Renal pelvis (tissue), 12 donors: ENCODE data around the gene ELOB. TPM values are rescaled to one million over a fixed set of nuclear protein-coding genes. Genes with fewer than 3 reads are reported as not detected.

ENCODE experiments used
- DNase-seq: peaks from one replicate; pipeline ENCODE4 v3.0.0-alpha.2; 2013
- long read RNA-seq, 16 experiments: transcript quantifications; one replicate each; lab custom pipeline, GENCODE V29; 2026
- polyA plus RNA-seq, 3 donors: library from polyadenylated mRNA; unstranded; fragments of 120-200 nt; gene quantifications; one replicate each; pipeline ENCODE4 v1.2.1, GENCODE V29; 2013; ENCODE audit not compliant: insufficient read length in 3 of 3

ELOB gene
- polyA plus RNA-seq = 100 to 1,000 TPM; 203 to 310 (median 281) TPM
- long read RNA-seq, donor 1, transcript ELOB-202 (3 exons, 997 nt) = minor isoform, 183 of 387 reads
- long read RNA-seq, donor 1, transcript ELOB-203 (4 exons, 991 nt) = major isoform, 193 of 387 reads
- long read RNA-seq, donor 1, transcript ELOB-205 (3 exons, 331 nt) = minor isoform, 5 of 387 reads
- long read RNA-seq, donor 1, partial matches to known transcripts = 5 of 387 reads
- long read RNA-seq, donor 1, other reads (novel, unspliced or antisense) = 0 of 387 reads
- long read RNA-seq, donor 2, transcript ELOB-202 (3 exons, 997 nt) = minor isoform, 160 of 363 reads
- long read RNA-seq, donor 2, transcript ELOB-203 (4 exons, 991 nt) = major isoform, 201 of 363 reads
- long read RNA-seq, donor 2, partial matches to known transcripts = 0 of 363 reads
- long read RNA-seq, donor 2, other reads (novel, unspliced or antisense) = 0 of 363 reads
- long read RNA-seq, donor 3, transcript ELOB-202 (3 exons, 997 nt) = minor isoform, 148 of 365 reads
- long read RNA-seq, donor 3, transcript ELOB-203 (4 exons, 991 nt) = major isoform, 193 of 365 reads
- long read RNA-seq, donor 3, partial matches to known transcripts = 17 of 365 reads
- long read RNA-seq, donor 3, other reads (novel, unspliced or antisense) = 0 of 365 reads
- long read RNA-seq, donor 4, transcript ELOB-203 (4 exons, 991 nt) = minor isoform, 245 of 532 reads
- long read RNA-seq, donor 4, transcript ELOB-202 (3 exons, 997 nt) = major isoform, 260 of 532 reads
- long read RNA-seq, donor 4, partial matches to known transcripts = 19 of 532 reads
- long read RNA-seq, donor 4, other reads (novel, unspliced or antisense) = 0 of 532 reads
- long read RNA-seq, donor 5, transcript ELOB-202 (3 exons, 997 nt) = minor isoform, 129 of 310 reads
- long read RNA-seq, donor 5, transcript ELOB-203 (4 exons, 991 nt) = major isoform, 173 of 310 reads
- long read RNA-seq, donor 5, transcript ELOB-205 (3 exons, 331 nt) = minor isoform, 6 of 310 reads
- long read RNA-seq, donor 5, partial matches to known transcripts = 0 of 310 reads
- long read RNA-seq, donor 5, other reads (novel, unspliced or antisense) = 0 of 310 reads
- long read RNA-seq, donor 6, transcript ELOB-203 (4 exons, 991 nt) = minor isoform, 162 of 391 reads
- long read RNA-seq, donor 6, transcript ELOB-202 (3 exons, 997 nt) = major isoform, 202 of 391 reads
- long read RNA-seq, donor 6, partial matches to known transcripts = 21 of 391 reads
- long read RNA-seq, donor 6, other reads (novel, unspliced or antisense) = 5 of 391 reads
- long read RNA-seq, donor 7, transcript ELOB-203 (4 exons, 991 nt) = major isoform, 290 of 586 reads
- long read RNA-seq, donor 7, transcript ELOB-205 (3 exons, 331 nt) = minor isoform, 5 of 586 reads
- long read RNA-seq, donor 7, transcript ELOB-202 (3 exons, 997 nt) = minor isoform, 253 of 586 reads
- long read RNA-seq, donor 7, partial matches to known transcripts = 29 of 586 reads
- long read RNA-seq, donor 7, other reads (novel, unspliced or antisense) = 5 of 586 reads
- long read RNA-seq, donor 8, transcript ELOB-202 (3 exons, 997 nt) = major isoform, 97 of 190 reads
- long read RNA-seq, donor 8, transcript ELOB-203 (4 exons, 991 nt) = minor isoform, 91 of 190 reads
- long read RNA-seq, donor 8, partial matches to known transcripts = 0 of 190 reads
- long read RNA-seq, donor 8, other reads (novel, unspliced or antisense) = 0 of 190 reads
- long read RNA-seq, donor 9, transcript ELOB-202 (3 exons, 997 nt) = minor isoform, 226 of 479 reads
- long read RNA-seq, donor 9, transcript ELOB-205 (3 exons, 331 nt) = minor isoform, 7 of 479 reads
- long read RNA-seq, donor 9, transcript ELOB-203 (4 exons, 991 nt) = major isoform, 232 of 479 reads
- long read RNA-seq, donor 9, partial matches to known transcripts = 13 of 479 reads
- long read RNA-seq, donor 9, other reads (novel, unspliced or antisense) = 0 of 479 reads
- long read RNA-seq, donor 10, transcript ELOB-203 (4 exons, 991 nt) = major isoform, 146 of 272 reads
- long read RNA-seq, donor 10, transcript ELOB-202 (3 exons, 997 nt) = minor isoform, 114 of 272 reads
- long read RNA-seq, donor 10, partial matches to known transcripts = 8 of 272 reads
- long read RNA-seq, donor 10, other reads (novel, unspliced or antisense) = 0 of 272 reads
- long read RNA-seq, donor 11, transcript ELOB-203 (4 exons, 991 nt) = minor isoform, 162 of 373 reads
- long read RNA-seq, donor 11, transcript ELOB-202 (3 exons, 997 nt) = major isoform, 184 of 373 reads
- long read RNA-seq, donor 11, partial matches to known transcripts = 24 of 373 reads
- long read RNA-seq, donor 11, other reads (novel, unspliced or antisense) = 0 of 373 reads
- long read RNA-seq, donor 12, transcript ELOB-203 (4 exons, 991 nt) = major isoform, 277 of 474 reads
- long read RNA-seq, donor 12, transcript ELOB-202 (3 exons, 997 nt) = minor isoform, 181 of 474 reads
- long read RNA-seq, donor 12, partial matches to known transcripts = 7 of 474 reads
- long read RNA-seq, donor 12, other reads (novel, unspliced or antisense) = 5 of 474 reads
- long read RNA-seq, donor 13, transcript ELOB-202 (3 exons, 997 nt) = minor isoform, 102 of 262 reads
- long read RNA-seq, donor 13, transcript ELOB-203 (4 exons, 991 nt) = major isoform, 145 of 262 reads
- long read RNA-seq, donor 13, partial matches to known transcripts = 10 of 262 reads
- long read RNA-seq, donor 13, other reads (novel, unspliced or antisense) = 0 of 262 reads
- long read RNA-seq, donor 14 = 0 reads
- long read RNA-seq, donor 15 = 0 reads
- long read RNA-seq, donor 16, transcript ELOB-202 (3 exons, 997 nt) = minor isoform, 165 of 423 reads
- long read RNA-seq, donor 16, transcript ELOB-203 (4 exons, 991 nt) = major isoform, 228 of 423 reads
- long read RNA-seq, donor 16, partial matches to known transcripts = 21 of 423 reads
- long read RNA-seq, donor 16, other reads (novel, unspliced or antisense) = 5 of 423 reads

GRCh38 chr16:2777231-2777902 is at the start of gene ELOB:
TSS of gene ELOB (minus strand) at chr16:2777280. CDS start at chr16:2777239, 41 bp downstream.
- DNase-seq = peak; percentile 87

GRCh38 chr16:2825906-2826305 is 48.8 kb upstream of the ELOB start:
- no peak for DNase-seq

- DNase-seq = no peak
Measured at GRCh38 chr16:2825049-2825742, 48.1 kb upstream of the ELOB start.

GRCh38 chr16:2824626-2825025 is 47.5 kb upstream of the ELOB start:
- no peak for DNase-seq

- DNase-seq = no peak
Measured at GRCh38 chr16:2822496-2822895, 45.4 kb upstream of the ELOB start.

- DNase-seq = no peak
Measured at GRCh38 chr16:2822158-2822495, 45.0 kb upstream of the ELOB start.

- DNase-seq = no peak
Measured at GRCh38 chr16:2821487-2822157, 44.5 kb upstream of the ELOB start.

- no peak for DNase-seq
Measured at GRCh38 chr16:2820836-2821486, 43.9 kb upstream of the ELOB start.

GRCh38 chr16:2819939-2820835 is 43.1 kb upstream of the ELOB start:
- no peak for DNase-seq

- DNase-seq = no peak
Measured at GRCh38 chr16:2819179-2819938, 42.3 kb upstream of the ELOB start.

GRCh38 chr16:2818272-2818876 is 41.3 kb upstream of the ELOB start:
- DNase-seq = no peak

GRCh38 chr16:2817340-2818271 is 40.5 kb upstream of the ELOB start:
- no peak for DNase-seq
